K562 (cell line): ENCODE data around the gene EPSTI1. TPM values are rescaled to one million over a fixed set of nuclear protein-coding genes. Genes with fewer than 3 reads are reported as not detected.

Experiments
- ATF6 ChIP-seq: sonication (generic); formaldehyde crosslinking; IDR thresholded peaks from 2 replicates; pipeline ENCODE4 v1.4.0; 2020; ENCODE audit warnings: mild to moderate bottlenecking, missing genetic modification reagents
- TAF9B ChIP-seq: fragments of 450-650 bp; IDR thresholded peaks from 2 replicates; pipeline ENCODE4 v1.6.1; 2018; ENCODE audit warnings: mild to moderate bottlenecking; ENCODE audit not compliant: partially characterized antibody
- ZNF146 ChIP-seq: IDR thresholded peaks from one replicate; pipeline ENCODE4 v1.6.1; 2018; ENCODE audit warnings: missing compliant biosample characterization; ENCODE audit not compliant: unreplicated experiment
- polyA plus RNA-seq, 8 experiments: library from polyadenylated mRNA; depleted of rRNA in 4 of 8; stranded (reverse) in 5 of 8; unstranded in 3 of 8; fragments of >200 nt; fragmentation: Nextera tagmentation in 2 of 8; fragmentation: Illumina TruSeq in 1 of 8; extraction: Ambion mirVana in 2 of 8; extraction: Trizol in 1 of 8; gene quantifications; 2 replicates each; pipeline versions ENCODE4 v1.2.1 to v1.2.3, GENCODE V29; 2011 to 2014; ENCODE audit warnings: inconsistent platforms in 1 of 8, missing spikeins in 1 of 8
- total RNA-seq, 7 experiments: library from RNA; depleted of rRNA in 6 of 7; stranded (reverse); fragments of >200 nt in 6 of 7; fragmentation: Illumina TruSeq in 2 of 7; extraction: Trizol in 2 of 7; gene quantifications; 2 replicates each; pipeline versions ENCODE4 v1.2.1 to v1.2.3, GENCODE V29; 2011 to 2021; ENCODE audit warnings: low replicate concordance in 1 of 7
- TF ChIP-seq, protein P1 (sequence below), 2 experiments: fragments of 450-650 bp in 1 of 2; sonication (generic) in 1 of 2; formaldehyde crosslinking; conservative IDR thresholded peaks; 2 replicates each; pipeline versions ENCODE4 v1.4.0 to v1.8.1; 2020 to 2022; ENCODE audit warnings: mild to moderate bottlenecking in 1 of 2, missing genetic modification reagents in 1 of 2
- TF ChIP-seq, protein P2 (sequence below): fragments of 150-350 bp; IDR thresholded peaks from 2 replicates; pipeline ENCODE4 v1.6.1; 2014; ENCODE audit warnings: low read depth, mild to moderate bottlenecking, low read length, borderline replicate concordance

Gene EPSTI1
- total and polyA plus RNA-seq, 9 of the 15 experiments (the other 6 are each of a cell fraction or from before 2014, with no cell fraction given) = 0.18 to 1.0 TPM; not detected in 7

GRCh38 chr13:42976066-42976465 is 16.0 kb downstream of the EPSTI1 start (continued):
- TF ChIP-seq ATF6 (CRISPR knock-in tag) = no peak
- TF ChIP-seq ZNF146 (CRISPR knock-in tag) = no peak
- TF ChIP-seq, protein P1, sequence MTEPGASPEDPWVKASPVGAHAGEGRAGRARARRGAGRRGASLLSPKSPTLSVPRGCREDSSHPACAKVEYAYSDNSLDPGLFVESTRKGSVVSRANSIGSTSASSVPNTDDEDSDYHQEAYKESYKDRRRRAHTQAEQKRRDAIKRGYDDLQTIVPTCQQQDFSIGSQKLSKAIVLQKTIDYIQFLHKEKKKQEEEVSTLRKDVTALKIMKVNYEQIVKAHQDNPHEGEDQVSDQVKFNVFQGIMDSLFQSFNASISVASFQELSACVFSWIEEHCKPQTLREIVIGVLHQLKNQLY (CRISPR knock-in tag; conservative IDR thresholded peaks at IDR 0.05) = no peak
- no peak for TF ChIP-seq TAF9B
- TF ChIP-seq, protein P2, sequence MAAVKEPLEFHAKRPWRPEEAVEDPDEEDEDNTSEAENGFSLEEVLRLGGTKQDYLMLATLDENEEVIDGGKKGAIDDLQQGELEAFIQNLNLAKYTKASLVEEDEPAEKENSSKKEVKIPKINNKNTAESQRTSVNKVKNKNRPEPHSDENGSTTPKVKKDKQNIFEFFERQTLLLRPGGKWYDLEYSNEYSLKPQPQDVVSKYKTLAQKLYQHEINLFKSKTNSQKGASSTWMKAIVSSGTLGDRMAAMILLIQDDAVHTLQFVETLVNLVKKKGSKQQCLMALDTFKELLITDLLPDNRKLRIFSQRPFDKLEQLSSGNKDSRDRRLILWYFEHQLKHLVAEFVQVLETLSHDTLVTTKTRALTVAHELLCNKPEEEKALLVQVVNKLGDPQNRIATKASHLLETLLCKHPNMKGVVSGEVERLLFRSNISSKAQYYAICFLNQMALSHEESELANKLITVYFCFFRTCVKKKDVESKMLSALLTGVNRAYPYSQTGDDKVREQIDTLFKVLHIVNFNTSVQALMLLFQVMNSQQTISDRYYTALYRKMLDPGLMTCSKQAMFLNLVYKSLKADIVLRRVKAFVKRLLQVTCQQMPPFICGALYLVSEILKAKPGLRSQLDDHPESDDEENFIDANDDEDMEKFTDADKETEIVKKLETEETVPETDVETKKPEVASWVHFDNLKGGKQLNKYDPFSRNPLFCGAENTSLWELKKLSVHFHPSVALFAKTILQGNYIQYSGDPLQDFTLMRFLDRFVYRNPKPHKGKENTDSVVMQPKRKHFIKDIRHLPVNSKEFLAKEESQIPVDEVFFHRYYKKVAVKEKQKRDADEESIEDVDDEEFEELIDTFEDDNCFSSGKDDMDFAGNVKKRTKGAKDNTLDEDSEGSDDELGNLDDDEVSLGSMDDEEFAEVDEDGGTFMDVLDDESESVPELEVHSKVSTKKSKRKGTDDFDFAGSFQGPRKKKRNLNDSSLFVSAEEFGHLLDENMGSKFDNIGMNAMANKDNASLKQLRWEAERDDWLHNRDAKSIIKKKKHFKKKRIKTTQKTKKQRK = no peak
